SK-N-MC (cell line): ENCODE data around the gene PSORS1C1.

Experiments used
- EZH2 ChIP-seq: fragments of 200-600 bp; sonication (generic); IDR thresholded peaks from one replicate; pipeline ENCODE4 v1.6.1; 2017; ENCODE audit warnings: antibody characterized with exemption
- POLR2AphosphoS5 ChIP-seq: IDR thresholded peaks from 2 replicates; pipeline ENCODE4 v1.6.1; 2012; ENCODE audit warnings: mild to moderate bottlenecking, low read depth, low read length, borderline replicate concordance

GRCh38 chr6:31074401-31074800, 40.2 kb upstream of the PSORS1C1 start:
- TF ChIP-seq POLR2AphosphoS5 (no peak), EZH2 (no peak)
